Aorta (tissue), 5 donors: ENCODE measurements around the gene FSIP1. TPM values are rescaled to one million over a fixed set of nuclear protein-coding genes. Genes with fewer than 3 reads are reported as not detected.

Experiments
- ATAC-seq: fragments of 200-7000 bp; cut with Tn5 transposase; one replicate; pipeline ENCODE4 v1.9.1; 2022; ENCODE audit warnings: moderate library complexity; ENCODE audit not compliant: low FRiP score
- DNase-seq, 2 donors: peaks; one replicate each; pipeline ENCODE4 v3.0.0-alpha.2; 2020
- H3K27ac ChIP-seq, 2 donors: one replicate each; pipeline ENCODE4 v1.5.1; 2013; ENCODE audit warnings: low read length in 2 of 2, mild to moderate bottlenecking in 2 of 2, moderate library complexity in 2 of 2, control low read depth in 1 of 2, inconsistent platforms in 1 of 2, low read depth in 1 of 2
- H3K27me3 ChIP-seq, 2 donors: one replicate each; pipeline ENCODE4 v1.6.1; 2013; ENCODE audit warnings: control low read depth in 1 of 2, low read length in 1 of 2, mild to moderate bottlenecking in 1 of 2, moderate library complexity in 1 of 2; ENCODE audit not compliant: insufficient read depth in 2 of 2, control insufficient read depth in 1 of 2
- H3K36me3 ChIP-seq, 2 donors: one replicate each; pipeline ENCODE4 v1.6.1; 2013; ENCODE audit warnings: control low read depth in 1 of 2, low read length in 1 of 2, mild to moderate bottlenecking in 1 of 2; ENCODE audit not compliant: insufficient read depth in 2 of 2, control insufficient read depth in 1 of 2
- H3K4me1 ChIP-seq, 2 donors: one replicate each; pipeline ENCODE4 v1.6.1; 2013; ENCODE audit warnings: low read length in 2 of 2, control low read depth in 1 of 2, mild to moderate bottlenecking in 1 of 2, moderate library complexity in 1 of 2; ENCODE audit not compliant: insufficient read depth in 2 of 2, control insufficient read depth in 1 of 2
- H3K4me3 ChIP-seq, 2 donors: one replicate each; pipeline ENCODE4 v1.5.1; 2013; ENCODE audit warnings: low read length in 2 of 2, control low read depth in 1 of 2, mild to moderate bottlenecking in 1 of 2
- H3K9me3 ChIP-seq: one replicate; pipeline ENCODE4 v1.6.1; 2013; ENCODE audit warnings: mild to moderate bottlenecking, low read length; ENCODE audit not compliant: control insufficient read depth
- WGBS, 2 donors: extraction: QIAGEN DNeasy Blood & Tissue Kit; methylation state at CpG; one replicate each; pipeline ENCODE4 v1.1.7; 2013; 5-methylcytosine and 5-hydroxymethylcytosine counted together
- intact Hi-C, 2 donors: fragments of 100-400 bp; cut with DNase I; formaldehyde crosslinking; loops; one replicate each; pipeline versions ENCODE4 v1.14.2 to v1.15.0; 2022
- polyA plus RNA-seq, 2 donors: library from polyadenylated mRNA; stranded (reverse); fragments of 200-250 nt; gene quantifications; one replicate each; pipeline ENCODE4 v1.2.3, GENCODE V29; 2013
- total RNA-seq, 2 donors: library from RNA; stranded (reverse); fragmentation: NEBNext Ultra II Directional; extraction: Animal tissue kit (Norgen Biotek cat#: 25700); gene quantifications; one replicate each; pipeline ENCODE4 v1.2.1, GENCODE V29; 2021
- donor health status: healthy with polysubstance abuse.
- donor health status: Bipolar disorder and iron deficiency.
- donor health status: DM: no; HTN: no; CAD: no.
- donor health status: DM: no; HTN: no; CAD: no.
- donor health status: DM: yes; HTN: yes; CAD: no.

FSIP1 gene
- total and polyA plus RNA-seq, 4 donors: 1.2 TPM; not detected in 1

DNA sequence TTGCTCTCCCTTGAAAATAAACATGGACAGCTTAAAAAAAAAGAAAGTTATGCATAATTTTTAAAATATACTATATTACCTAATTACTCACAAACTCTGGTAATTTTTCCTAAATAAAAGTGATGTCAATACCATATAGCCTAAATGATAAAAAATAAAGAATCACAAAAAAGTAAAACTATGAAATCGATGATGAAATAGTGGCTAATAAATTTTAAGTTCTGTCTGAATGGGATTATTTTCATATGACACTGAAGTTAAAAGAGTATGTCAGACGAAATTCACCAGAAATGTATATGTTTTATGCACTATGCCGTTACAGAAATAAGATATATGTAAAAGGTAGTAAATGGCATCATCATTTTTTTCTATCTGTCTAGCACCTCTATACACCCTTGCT is 51.4 kb downstream of the FSIP1 start:
- H3K27me3 ChIP-seq: no peaks in the 10 kb centered on the region
- peaks cover 0 to 2% of the 10 kb centered on the region in 2 donors for H3K36me3 ChIP-seq
- H3K9me3 ChIP-seq: peaks cover 2% of the 10 kb centered on the region
- H3K27ac ChIP-seq: no peak overlapping the region
- no peak overlapping the region for H3K4me3 ChIP-seq
- H3K4me1 ChIP-seq: no peaks in the 10 kb centered on the region
- DNase-seq (no peak), ATAC-seq (no peak)
- 91% methylated on average over 3 of the region's 3 CpGs for WGBS, 2 donors
- intact Hi-C loops: no loop called here

- DNase-seq (no peak), ATAC-seq (no peak)
- intact Hi-C loops: no loop called here
- Histone ChIP-seq H3K4me3 (no peak overlapping the region), H3K4me1 (no peaks in the 10 kb centered on the region), H3K9me3 (peaks cover 2% of the 10 kb centered on the region), H3K36me3 (peaks cover 0 to 2% of the 10 kb centered on the region in 2 donors), H3K27ac (no peak overlapping the region), H3K27me3 (no peaks in the 10 kb centered on the region)
- 59 to 65% methylated on average over 5 of the region's 5 CpGs for WGBS, 2 donors
These were observed 52.1 kb downstream of the FSIP1 start for GRCh38 chr15:39730552-39730951.

DNA sequence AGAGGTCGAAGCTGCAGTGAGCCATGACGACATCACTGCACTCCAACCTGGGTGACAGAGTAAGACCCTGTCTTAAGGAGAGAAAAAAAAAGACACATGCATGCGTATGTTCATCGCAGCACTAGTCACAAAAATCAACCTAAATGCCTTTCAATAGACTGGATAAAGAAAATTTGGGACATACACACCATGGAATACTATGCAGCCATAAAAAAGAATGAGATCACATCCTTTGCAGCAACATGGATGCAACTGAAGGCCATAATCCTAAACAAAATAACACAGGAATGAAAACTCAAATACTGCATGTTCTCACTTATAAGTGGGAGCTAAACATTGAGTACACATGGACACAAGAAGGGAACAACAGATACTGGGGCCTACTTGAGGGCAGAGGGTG is 53.1 kb downstream of the FSIP1 start:
- Histone ChIP-seq H3K9me3 (peaks cover 2% of the 10 kb centered on the region), H3K27me3 (no peaks in the 10 kb centered on the region), H3K4me3 (no peak overlapping the region), H3K27ac (no peak overlapping the region), H3K4me1 (no peaks in the 10 kb centered on the region), H3K36me3 (peaks cover 0 to 2% of the 10 kb centered on the region in 2 donors)
- intact Hi-C loops: no loop called here
- 98% methylated on average over 4 of the region's 4 CpGs for WGBS, 2 donors
- DNase-seq (no peak), ATAC-seq (no peak)

GRCh38 chr15:39728845-39729244 is 53.8 kb downstream of the FSIP1 start:
- DNase-seq (no peak), ATAC-seq (no peak)
- H3K27me3 ChIP-seq: no peaks in the 10 kb centered on the region
- H3K9me3 ChIP-seq: peaks cover 2% of the 10 kb centered on the region
- no peaks in the 10 kb centered on the region for H3K4me1 ChIP-seq
- intact Hi-C loops: no loop called here
- 91 to 96% methylated on average over 2 of the region's 2 CpGs for WGBS, 2 donors
- H3K27ac ChIP-seq: no peak overlapping the region
- H3K4me3 ChIP-seq: no peak overlapping the region
- H3K36me3 ChIP-seq: peaks cover 0 to 2% of the 10 kb centered on the region in 2 donors

- ATAC-seq (no peak), DNase-seq (no peak)
- no peaks in the 10 kb centered on the region for H3K9me3 ChIP-seq
- no peaks in the 10 kb centered on the region for H3K36me3 ChIP-seq
- no peak overlapping the region for H3K4me3 ChIP-seq
- intact Hi-C loops: no loop called here
- H3K27ac ChIP-seq: no peak overlapping the region
- H3K4me1 ChIP-seq: no peaks in the 10 kb centered on the region
- 98 to 99% methylated on average over 6 of the region's 6 CpGs for WGBS, 2 donors
- no peaks in the 10 kb centered on the region for H3K27me3 ChIP-seq
These were observed 60.7 kb downstream of the FSIP1 start for GRCh38 chr15:39721893-39722292.

GRCh38 chr15:39720621-39721611 is 61.7 kb downstream of the FSIP1 start:
- Histone ChIP-seq H3K27me3 (no peaks in the 10 kb centered on the region), H3K27ac (no peak overlapping the region), H3K9me3 (no peaks in the 10 kb centered on the region), H3K4me1 (no peaks in the 10 kb centered on the region), H3K36me3 (no peaks in the 10 kb centered on the region), H3K4me3 (no peak overlapping the region)
- intact Hi-C loops: no loop called here
- DNase-seq (no peak), ATAC-seq (no peak)
- WGBS, 2 donors: 87 to 91% methylated on average over 6 of the region's 6 CpGs

- no peak overlapping the region for H3K4me3 ChIP-seq
- no peaks in the 10 kb centered on the region for H3K9me3 ChIP-seq
- no peaks in the 10 kb centered on the region for H3K36me3 ChIP-seq
- intact Hi-C loops: no loop called here
- DNase-seq (no peak), ATAC-seq (no peak)
- H3K27me3 ChIP-seq: no peaks in the 10 kb centered on the region
- no peak overlapping the region for H3K27ac ChIP-seq
- H3K4me1 ChIP-seq: no peaks in the 10 kb centered on the region
These were observed 62.6 kb downstream of the FSIP1 start for GRCh38 chr15:39720081-39720480.

- no peak for ATAC-seq
- H3K9me3 ChIP-seq: no peaks in the 10 kb centered on the region
- H3K36me3 ChIP-seq: no peaks in the 10 kb centered on the region
- no peaks in the 10 kb centered on the region for H3K4me1 ChIP-seq
- H3K27ac ChIP-seq: no peak overlapping the region
- 75 to 88% methylated on average over 1 of the region's 1 CpG for WGBS, 2 donors
- no peaks in the 10 kb centered on the region for H3K27me3 ChIP-seq
- DNase-seq: no peak
- H3K4me3 ChIP-seq: no peak overlapping the region
- intact Hi-C loops: no loop called here
These were observed 63.5 kb downstream of the FSIP1 start for GRCh38 chr15:39719109-39719508.

GRCh38 chr15:39717134-39717533 is 65.5 kb downstream of the FSIP1 start:
- intact Hi-C loops: no loop called here
- Histone ChIP-seq H3K36me3 (no peaks in the 10 kb centered on the region), H3K4me1 (no peaks in the 10 kb centered on the region), H3K9me3 (no peaks in the 10 kb centered on the region), H3K4me3 (no peak overlapping the region), H3K27me3 (no peaks in the 10 kb centered on the region), H3K27ac (no peak overlapping the region)
- DNase-seq: no peak
- no peak for ATAC-seq
- 100% methylated on average over 1 of the region's 1 CpG for WGBS, 2 donors
